ENCODE measurements around the gene CARD18.

- TF ChIP-seq ZNF513 (CRISPR knock-in tag; conservative IDR thresholded peaks at IDR 0.05) (no peak), SRSF9 (IDR thresholded peaks at IDR 0.05; ENCODE audit: borderline replicate concordance, insufficient read depth, low read depth, low read length, poor library complexity, severe bottlenecking) (no peak), ELF1 (CRISPR knock-in tag; IDR thresholded peaks at IDR 0.05) (no peak), RBAK (CRISPR knock-in tag; IDR thresholded peaks at IDR 0.05) (no peak), ATF3 (CRISPR knock-in tag; IDR thresholded peaks at IDR 0.05) (no peak), MXD4 (CRISPR knock-in tag; IDR thresholded peaks at IDR 0.05) (no peak), CTCF (CRISPR knock-in tag; IDR thresholded peaks at IDR 0.05) (no peak), FOSL1 (CRISPR knock-in tag; IDR thresholded peaks at IDR 0.05; ENCODE audit: borderline replicate concordance) (no peak), AKAP8 (CRISPR knock-in tag; IDR thresholded peaks at IDR 0.05) (no peak), ZSCAN31 (CRISPR knock-in tag; IDR thresholded peaks at IDR 0.05; ENCODE audit: low read depth) (no peak), MTF1 (CRISPR knock-in tag; IDR thresholded peaks at IDR 0.05) (no peak)
These were observed 14.8 kb downstream of the CARD18 start for GRCh38 chr11:105124756-105125155.

Measured in HepG2 (cell line).